H9 (cell line): ENCODE measurements around the gene ZNF335. TPM values are rescaled to one million over a fixed set of nuclear protein-coding genes. Genes with fewer than 3 reads are reported as not detected.

Experiments used
- DNase-seq: peaks from one replicate; pipeline ENCODE4 v3.0.0-alpha.2; 2017
- H2AFZ ChIP-seq: one replicate; pipeline ENCODE4 v1.6.1; 2013; ENCODE audit warnings: mild to moderate bottlenecking, low read length, control low read depth, moderate library complexity
- H2AK5ac ChIP-seq: 2 replicates; pipeline ENCODE4 v1.6.1; 2013; ENCODE audit warnings: low read length, control low read depth, mixed read lengths; ENCODE audit not compliant: insufficient read length
- H2BK120ac ChIP-seq: one replicate; pipeline ENCODE4 v1.6.1; 2013; ENCODE audit warnings: low read depth, mild to moderate bottlenecking, low read length, control low read depth, inconsistent platforms; ENCODE audit not compliant: poor library complexity, severe bottlenecking
- H2BK12ac ChIP-seq: 2 replicates; pipeline ENCODE4 v1.6.1; 2013; ENCODE audit warnings: low read length, control low read depth, mixed read lengths, low read depth; ENCODE audit not compliant: insufficient read length
- H2BK15ac ChIP-seq: 2 replicates; pipeline ENCODE4 v1.6.1; 2013; ENCODE audit warnings: low read depth, low read length, control low read depth
- H2BK20ac ChIP-seq: one replicate; pipeline ENCODE4 v1.6.1; 2013; ENCODE audit warnings: low read depth, mild to moderate bottlenecking, low read length, control low read depth, inconsistent platforms; ENCODE audit not compliant: poor library complexity, severe bottlenecking
- H2BK5ac ChIP-seq: 2 replicates; pipeline ENCODE4 v1.6.1; 2013; ENCODE audit warnings: low read length, control low read depth, mixed read lengths; ENCODE audit not compliant: insufficient read length
- H3K14ac ChIP-seq: 2 replicates; pipeline ENCODE4 v1.6.1; 2013; ENCODE audit warnings: low read length, control low read depth; ENCODE audit not compliant: insufficient read depth
- H3K18ac ChIP-seq: 2 replicates; pipeline ENCODE4 v1.6.1; 2013; ENCODE audit warnings: low read depth, mild to moderate bottlenecking, mixed read lengths, low read length, control low read depth; ENCODE audit not compliant: insufficient read length
- H3K23ac ChIP-seq: 2 replicates; pipeline ENCODE4 v1.6.1; 2013; ENCODE audit warnings: low read length, control low read depth, mixed read lengths, low read depth; ENCODE audit not compliant: insufficient read length
- H3K23me2 ChIP-seq: 2 replicates; pipeline ENCODE4 v1.6.1; 2013; ENCODE audit warnings: low read depth, mild to moderate bottlenecking, mixed read lengths, low read length, control low read depth; ENCODE audit not compliant: insufficient read length, poor library complexity, severe bottlenecking
- H3K27ac ChIP-seq: 2 replicates; pipeline ENCODE4 v1.5.1; 2013; ENCODE audit warnings: low read length, control low read depth, mixed read lengths, low read depth; ENCODE audit not compliant: insufficient read length
- H3K27me3 ChIP-seq: 2 replicates; pipeline ENCODE4 v1.6.1; 2013; ENCODE audit warnings: low read length, control low read depth, inconsistent platforms; ENCODE audit not compliant: insufficient read depth
- H3K4ac ChIP-seq: 2 replicates; pipeline ENCODE4 v1.6.1; 2013; ENCODE audit warnings: low read depth, mild to moderate bottlenecking, control low read depth, inconsistent platforms, low read length, moderate library complexity
- H3K4me1 ChIP-seq: 2 replicates; pipeline ENCODE4 v1.6.1; 2013; ENCODE audit warnings: low read length, control low read depth, inconsistent platforms; ENCODE audit not compliant: insufficient read depth
- H3K4me2 ChIP-seq: 2 replicates; pipeline ENCODE4 v1.6.1; 2013; ENCODE audit warnings: low read length, control low read depth, mixed read lengths; ENCODE audit not compliant: insufficient read length, insufficient read depth
- H3K56ac ChIP-seq: 2 replicates; pipeline ENCODE4 v1.6.1; 2013; ENCODE audit warnings: low read depth, mild to moderate bottlenecking, mixed read lengths, low read length, control low read depth; ENCODE audit not compliant: insufficient read length
- H3K79me1 ChIP-seq: 2 replicates; pipeline ENCODE4 v1.6.1; 2013; ENCODE audit warnings: low read depth, mild to moderate bottlenecking, moderate library complexity, low read length, control low read depth, inconsistent platforms; ENCODE audit not compliant: insufficient read depth, poor library complexity, severe bottlenecking
- H3K79me2 ChIP-seq: 2 replicates; pipeline ENCODE4 v1.6.1; 2013; ENCODE audit warnings: low read length, control low read depth, inconsistent platforms; ENCODE audit not compliant: insufficient read depth
- H3K9ac ChIP-seq: 2 replicates; pipeline ENCODE4 v1.6.1; 2013; ENCODE audit warnings: low read length, control low read depth, mixed read lengths; ENCODE audit not compliant: insufficient read length; ENCODE audit errors: extremely low read depth
- H3K9me3 ChIP-seq: one replicate; pipeline ENCODE4 v1.6.1; 2013; ENCODE audit warnings: low read depth, low read length, inconsistent platforms; ENCODE audit not compliant: control insufficient read depth
- H3T11ph ChIP-seq: one replicate; pipeline ENCODE4 v1.6.1; 2013; ENCODE audit warnings: mild to moderate bottlenecking, low read length, control low read depth, inconsistent platforms
- H4K20me1 ChIP-seq: one replicate; pipeline ENCODE4 v1.6.1; 2013; ENCODE audit not compliant: control insufficient read depth, insufficient read length, insufficient read depth
- H4K5ac ChIP-seq: 2 replicates; pipeline ENCODE4 v1.6.1; 2013; ENCODE audit warnings: low read depth, mild to moderate bottlenecking, mixed read lengths, low read length, control low read depth; ENCODE audit not compliant: insufficient read length
- H4K8ac ChIP-seq: replicated peaks from 2 replicates; pipeline ENCODE4 v1.6.1; 2013; ENCODE audit warnings: low read length, control low read depth, mixed read lengths, low read depth; ENCODE audit not compliant: insufficient read length
- H4K91ac ChIP-seq: 2 replicates; pipeline ENCODE4 v1.6.1; 2013; ENCODE audit warnings: low read depth, mild to moderate bottlenecking, moderate library complexity, mixed read lengths, low read length, control low read depth; ENCODE audit not compliant: insufficient read length
- H3K27ac Mint-ChIP-seq, 3 experiments: 2 replicates in 2 of 3; 3 replicates in 1 of 3; pipeline ENCODE4 v1.8.0; 2020 to 2021; ENCODE audit warnings: mixed read lengths in 3 of 3, mild to moderate bottlenecking in 1 of 3, moderate library complexity in 1 of 3
- H3K27me3 Mint-ChIP-seq: 2 replicates; pipeline ENCODE4 v1.8.0; 2021; ENCODE audit warnings: low read depth, mild to moderate bottlenecking, moderate library complexity, mixed read lengths
- H3K36me3 Mint-ChIP-seq, 3 experiments: 2 replicates in 2 of 3; 3 replicates in 1 of 3; pipeline ENCODE4 v1.8.0; 2020 to 2021; ENCODE audit warnings: low read depth in 3 of 3, mixed read lengths in 3 of 3; ENCODE audit not compliant: insufficient read depth in 1 of 3
- H3K4me1 Mint-ChIP-seq, 2 experiments: 2 replicates each; pipeline ENCODE4 v1.8.0; 2020; ENCODE audit warnings: mixed read lengths in 2 of 2
- H3K4me3 Mint-ChIP-seq, 2 experiments: 2 replicates in 1 of 2; 3 replicates in 1 of 2; pipeline ENCODE4 v1.8.0; 2020 to 2021; ENCODE audit warnings: mild to moderate bottlenecking in 2 of 2, mixed read lengths in 2 of 2, moderate library complexity in 1 of 2
- H3K9me3 Mint-ChIP-seq, 2 experiments: 2 replicates in 1 of 2; 3 replicates in 1 of 2; pipeline ENCODE4 v1.8.0; 2020; ENCODE audit warnings: mild to moderate bottlenecking in 2 of 2, mixed read lengths in 2 of 2, moderate library complexity in 1 of 2
- WGBS: extraction: QIAGEN DNeasy Blood & Tissue Kit; methylation state at CpG from one replicate; pipeline ENCODE4 v1.1.7; 2013; ENCODE audit warnings: missing lambda C conversion rate, low lambda C conversion rate, mixed read lengths; ENCODE audit not compliant: insufficient read length; ENCODE audit errors: extremely low coverage; 5-methylcytosine and 5-hydroxymethylcytosine counted together
- total RNA-seq: library from RNA; stranded (reverse); gene quantifications from 2 replicates; pipeline ENCODE4 v1.2.1, GENCODE V29; 2021
- TF ChIP-seq, protein P1 (sequence below): fragments of 200-600 bp; sonication (generic); conservative IDR thresholded peaks from 3 replicates; pipeline ENCODE4 v1.8.0; 2021; ENCODE audit warnings: antibody characterized with exemption, mild to moderate bottlenecking

ZNF335 gene
- total RNA-seq, 1 experiment from 2014 or later, result 21.1 TPM

DNA sequence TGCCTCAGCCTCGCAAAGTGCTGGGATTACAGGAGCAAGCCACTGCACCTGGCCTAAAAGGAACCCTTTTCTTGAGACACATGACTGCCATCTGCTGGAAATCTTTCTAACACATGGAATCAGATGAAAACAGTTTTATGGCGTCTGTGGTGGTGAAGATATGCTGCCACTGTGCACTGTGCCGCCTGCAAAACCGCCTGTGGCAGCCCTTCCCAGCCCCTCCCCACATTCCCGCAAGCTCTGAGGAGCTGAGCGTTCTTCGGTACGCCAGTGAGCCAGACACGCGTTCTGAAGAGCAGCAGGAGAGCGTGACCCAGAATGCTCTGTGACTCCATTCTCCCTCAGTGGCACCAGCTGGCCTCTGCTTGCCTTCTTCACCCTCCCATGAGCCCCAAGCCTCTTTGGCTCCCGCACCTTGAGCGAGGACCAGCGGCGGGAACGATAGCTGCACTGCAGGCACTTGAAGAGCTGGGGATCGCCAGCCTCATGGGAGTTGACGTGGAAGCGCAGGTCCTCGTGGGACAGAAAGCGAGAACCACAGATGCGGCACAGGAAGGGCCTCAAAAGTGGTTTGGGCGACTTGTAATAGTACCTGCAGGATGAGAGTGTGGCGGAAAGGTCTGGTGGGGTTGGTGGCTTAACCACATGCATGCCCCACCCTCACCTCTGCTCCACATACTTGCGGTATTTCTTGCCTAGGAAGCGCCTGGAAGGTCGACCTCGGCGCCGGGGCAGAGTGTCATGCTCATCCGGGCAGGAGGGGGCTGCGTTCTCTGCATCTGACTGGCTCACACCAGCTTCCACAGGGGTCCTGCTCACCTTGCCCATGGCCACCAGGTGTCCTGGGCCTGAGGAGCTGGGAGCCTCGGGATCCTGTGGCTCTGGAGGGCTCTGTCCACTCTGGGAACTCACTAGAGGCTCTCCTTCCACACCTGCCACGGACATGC lies 8.7 kb downstream of the ZNF335 start:
- no peak overlapping the region for H2BK120ac ChIP-seq
- peak overlapping the region in 1 of 3 experiments; percentile 68; a peak in 1 of 7 replicates for H3K27ac Mint-ChIP-seq
- H2BK20ac ChIP-seq, result no peak overlapping the region
- H4K5ac ChIP-seq, result no peak overlapping the region
- H3K4me1 ChIP-seq, result no peaks in the 10 kb centered on the region
- no peak overlapping the region for H3K14ac ChIP-seq
- no peaks in the 10 kb centered on the region for H3K79me2 ChIP-seq
- no peak overlapping the region for H4K91ac ChIP-seq
- H3K9ac ChIP-seq, result no peak overlapping the region
- H3K23me2 ChIP-seq, result no peaks in the 10 kb centered on the region
- H3K4me1 Mint-ChIP-seq, result no peaks in the 10 kb centered on the region
- H3K27me3 ChIP-seq, result no peaks in the 10 kb centered on the region
- H4K8ac ChIP-seq, result no peak overlapping the region
- no peaks in the 10 kb centered on the region for H3K27me3 Mint-ChIP-seq
- no CpG with 5 or more reads among the region's 34 CpGs for WGBS
- no peak overlapping the region for H2BK5ac ChIP-seq
- no peak overlapping the region for H2AK5ac ChIP-seq
- H3K9me3 Mint-ChIP-seq, result no peaks in the 10 kb centered on the region
- no peak overlapping the region for H3T11ph ChIP-seq
- peak; percentile 41 for DNase-seq
- no peak overlapping the region for H3K23ac ChIP-seq
- no peaks in the 10 kb centered on the region for H3K79me1 ChIP-seq
- H2AFZ ChIP-seq, result no peak overlapping the region
- H3K9me3 ChIP-seq, result no peaks in the 10 kb centered on the region
- TF ChIP-seq, protein P1, sequence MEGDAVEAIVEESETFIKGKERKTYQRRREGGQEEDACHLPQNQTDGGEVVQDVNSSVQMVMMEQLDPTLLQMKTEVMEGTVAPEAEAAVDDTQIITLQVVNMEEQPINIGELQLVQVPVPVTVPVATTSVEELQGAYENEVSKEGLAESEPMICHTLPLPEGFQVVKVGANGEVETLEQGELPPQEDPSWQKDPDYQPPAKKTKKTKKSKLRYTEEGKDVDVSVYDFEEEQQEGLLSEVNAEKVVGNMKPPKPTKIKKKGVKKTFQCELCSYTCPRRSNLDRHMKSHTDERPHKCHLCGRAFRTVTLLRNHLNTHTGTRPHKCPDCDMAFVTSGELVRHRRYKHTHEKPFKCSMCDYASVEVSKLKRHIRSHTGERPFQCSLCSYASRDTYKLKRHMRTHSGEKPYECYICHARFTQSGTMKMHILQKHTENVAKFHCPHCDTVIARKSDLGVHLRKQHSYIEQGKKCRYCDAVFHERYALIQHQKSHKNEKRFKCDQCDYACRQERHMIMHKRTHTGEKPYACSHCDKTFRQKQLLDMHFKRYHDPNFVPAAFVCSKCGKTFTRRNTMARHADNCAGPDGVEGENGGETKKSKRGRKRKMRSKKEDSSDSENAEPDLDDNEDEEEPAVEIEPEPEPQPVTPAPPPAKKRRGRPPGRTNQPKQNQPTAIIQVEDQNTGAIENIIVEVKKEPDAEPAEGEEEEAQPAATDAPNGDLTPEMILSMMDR, result peak; percentile 62; the same call in 2 of the 3 replicates
- no peak overlapping the region for H2BK15ac ChIP-seq
- no peak overlapping the region for H3K56ac ChIP-seq
- no peaks in the 10 kb centered on the region for H4K20me1 ChIP-seq
- H2BK12ac ChIP-seq, result no peak overlapping the region
- H3K4me3 Mint-ChIP-seq, result no peak overlapping the region; a peak in 1 of 5 replicates
- H3K18ac ChIP-seq, result no peak overlapping the region
- H3K4ac ChIP-seq, result no peak overlapping the region
- no peak overlapping the region for H3K4me2 ChIP-seq
- no peak overlapping the region for H3K27ac ChIP-seq
- peaks cover 27 to 82% (median 62%) of the 10 kb centered on the region in 3 experiments for H3K36me3 Mint-ChIP-seq
